GM23338 (cell line): Measurements from ENCODE around the gene RNF8. TPM values are rescaled to one million over a fixed set of nuclear protein-coding genes. Genes with fewer than 3 reads are reported as not detected.

Experiments used
- ATAC-seq: fragments of 200-7000 bp; cut with Tn5 transposase; 3 replicates; pipeline ENCODE4 v1.9.1; 2020
- DNase-seq: peaks from one replicate; pipeline ENCODE4 v3.0.0-alpha.2; 2015; ENCODE audit warnings: low spot score
- H2AFZ ChIP-seq: fragments of 200-600 bp; sonication (generic); 2 replicates; pipeline ENCODE4 v1.8.0; 2016; ENCODE audit warnings: antibody characterized with exemption, mild to moderate bottlenecking, moderate library complexity
- H3F3A ChIP-seq: fragments of 200-600 bp; sonication (generic); replicated peaks from 2 replicates; pipeline ENCODE4 v1.8.0; 2017; ENCODE audit warnings: antibody characterized with exemption, mixed run types, low read depth
- H3K27ac ChIP-seq: fragments of 200-600 bp; sonication (generic); 2 replicates; pipeline ENCODE4 v1.6.1; 2016; ENCODE audit warnings: low read depth
- H3K27me3 ChIP-seq: fragments of 200-600 bp; sonication (generic); 2 replicates; pipeline ENCODE4 v1.8.0; 2016; ENCODE audit warnings: mild to moderate bottlenecking, mixed run types, moderate library complexity; ENCODE audit not compliant: insufficient read depth
- H3K36me3 ChIP-seq: fragments of 200-600 bp; sonication (generic); 2 replicates; pipeline ENCODE4 v1.8.0; 2016; ENCODE audit warnings: mild to moderate bottlenecking; ENCODE audit not compliant: insufficient read depth
- H3K4me1 ChIP-seq: fragments of 200-600 bp; sonication (generic); 2 replicates; pipeline ENCODE4 v1.8.0; 2016; ENCODE audit warnings: mild to moderate bottlenecking, moderate library complexity; ENCODE audit not compliant: insufficient read depth
- H3K4me2 ChIP-seq: fragments of 200-600 bp; sonication (generic); 2 replicates; pipeline ENCODE4 v1.7.1; 2017; ENCODE audit warnings: mixed run types
- H3K4me3 ChIP-seq: fragments of 200-600 bp; sonication (generic); 2 replicates; pipeline ENCODE4 v1.6.1; 2016; ENCODE audit warnings: mixed run types
- H3K79me2 ChIP-seq: fragments of 200-600 bp; sonication (generic); replicated peaks from 2 replicates; pipeline ENCODE4 v1.8.0; 2017; ENCODE audit warnings: mild to moderate bottlenecking; ENCODE audit not compliant: insufficient read depth
- H3K9me2 ChIP-seq: fragments of 200-600 bp; sonication (generic); 2 replicates; pipeline ENCODE4 v1.8.0; 2017; ENCODE audit not compliant: insufficient read depth
- H4K20me1 ChIP-seq: fragments of 200-600 bp; sonication (generic); replicated peaks from 2 replicates; pipeline ENCODE4 v1.8.0; 2017; ENCODE audit warnings: mild to moderate bottlenecking; ENCODE audit not compliant: insufficient read depth
- H3K27ac Mint-ChIP-seq: 2 replicates; pipeline ENCODE4 v1.8.0; 2020; ENCODE audit warnings: inconsistent platforms, mild to moderate bottlenecking, moderate library complexity, mixed read lengths
- H3K27me3 Mint-ChIP-seq: 3 replicates; pipeline ENCODE4 v1.8.0; 2022; ENCODE audit warnings: low read depth, mild to moderate bottlenecking, moderate library complexity, mixed read lengths, inconsistent platforms; ENCODE audit not compliant: insufficient read depth, poor library complexity
- H3K36me3 Mint-ChIP-seq: 3 replicates; pipeline ENCODE4 v1.8.0; 2021; ENCODE audit warnings: low read depth, mild to moderate bottlenecking, inconsistent platforms, moderate library complexity, mixed read lengths
- H3K4me1 Mint-ChIP-seq: 3 replicates; pipeline ENCODE4 v1.8.0; 2020; ENCODE audit warnings: mild to moderate bottlenecking, inconsistent platforms, mixed read lengths
- H3K4me3 Mint-ChIP-seq: 3 replicates; pipeline ENCODE4 v1.8.0; 2021; ENCODE audit warnings: moderate library complexity, mild to moderate bottlenecking, inconsistent platforms, mixed read lengths
- H3K9me3 Mint-ChIP-seq: 3 replicates; pipeline ENCODE4 v1.8.0; 2020; ENCODE audit warnings: moderate library complexity, mild to moderate bottlenecking, inconsistent platforms, mixed read lengths
- CREB1 ChIP-seq: fragments of 250-450 bp; sonication (Bioruptor Pico); IDR thresholded peaks from 2 replicates; pipeline ENCODE4 v1.5.0; 2020; ENCODE audit warnings: low read depth, mild to moderate bottlenecking, moderate library complexity
- CTCF ChIP-seq, 2 experiments: fragments of 200-600 bp in 1 of 2; sonication (generic) in 1 of 2; conservative IDR thresholded peaks; 2 replicates each; pipeline versions ENCODE4 v1.5.1 to v1.6.1; 2016 to 2017; ENCODE audit warnings: antibody characterized with exemption in 2 of 2, low read depth in 2 of 2, mild to moderate bottlenecking in 2 of 2, moderate library complexity in 1 of 2
- ETS1 ChIP-seq: IDR thresholded peaks from 2 replicates; pipeline ENCODE4 v1.6.1; 2016; ENCODE audit warnings: antibody characterized with exemption
- EZH2 ChIP-seq: fragments of 200-600 bp; sonication (generic); IDR thresholded peaks from one replicate; pipeline ENCODE4 v1.8.0; 2017; ENCODE audit warnings: antibody characterized with exemption, mild to moderate bottlenecking, low read depth; ENCODE audit not compliant: unreplicated experiment
- EZH2phosphoT487 ChIP-seq: fragments of 200-600 bp; sonication (generic); IDR thresholded peaks from one replicate; pipeline ENCODE4 v1.8.1; 2018; ENCODE audit warnings: antibody characterized with exemption; ENCODE audit not compliant: unreplicated experiment
- JUNB ChIP-seq: IDR thresholded peaks from one replicate; pipeline ENCODE4 v1.6.1; 2016; ENCODE audit warnings: antibody characterized with exemption; ENCODE audit not compliant: unreplicated experiment
- NANOG ChIP-seq: IDR thresholded peaks from 2 replicates; pipeline ENCODE4 v1.6.1; 2016; ENCODE audit warnings: antibody characterized with exemption, borderline replicate concordance
- POLR2AphosphoS5 ChIP-seq: IDR thresholded peaks from 2 replicates; pipeline ENCODE4 v1.6.1; 2016; ENCODE audit warnings: antibody characterized with exemption, low read depth
- REST ChIP-seq: IDR thresholded peaks from one replicate; pipeline ENCODE4 v1.6.1; 2018; ENCODE audit warnings: antibody characterized with exemption; ENCODE audit not compliant: unreplicated experiment
- STAT1 ChIP-seq: IDR thresholded peaks from one replicate; pipeline ENCODE4 v1.6.1; 2016; ENCODE audit warnings: antibody characterized with exemption; ENCODE audit not compliant: unreplicated experiment
- ZNF114 ChIP-seq: fragments of 250-450 bp; sonication (Bioruptor Pico); IDR thresholded peaks from 2 replicates; pipeline ENCODE4 v1.5.0; 2020; ENCODE audit warnings: mild to moderate bottlenecking, moderate library complexity
- ZNF331 ChIP-seq: fragments of 250-450 bp; sonication (Bioruptor Pico); IDR thresholded peaks from 2 replicates; pipeline ENCODE4 v1.5.0; 2020; ENCODE audit warnings: low read depth, mild to moderate bottlenecking, moderate library complexity
- polyA plus RNA-seq: library from polyadenylated mRNA; unstranded; fragments of >200 nt; fragmentation: Nextera tagmentation; extraction: Ambion mirVana; gene quantifications from 2 replicates; pipeline ENCODE4 v1.2.1, GENCODE V29; 2016
- total RNA-seq: library from RNA; depleted of rRNA; stranded (reverse); fragments of >200 nt; shearing (Covaris generic); gene quantifications from 2 replicates; pipeline ENCODE4 v1.2.3, GENCODE V29; 2014

The RNF8 gene
- total and polyA plus RNA-seq, 2 experiments from 2014 or later: 41.6 to 55.2 TPM

- Histone ChIP-seq H3K79me2 (no peaks in the 10 kb centered on the region), H3K27me3 (no peaks in the 10 kb centered on the region), H3K9me2 (no peaks in the 10 kb centered on the region), H3K36me3 (peaks cover 3% of the 10 kb centered on the region; the same call in 1 of the 2 replicates), H3K4me2 (no peak overlapping the region), H3K27ac (peak overlapping the region; percentile 26; the same call in 1 of the 2 replicates), H4K20me1 (peaks cover 3% of the 10 kb centered on the region), H3F3A (0 out of 2 replicates have a peak, but pooled peaks cover 4% of the 10 kb centered on the region), H3K4me1 (no peaks in the 10 kb centered on the region), H3K4me3 (no peak overlapping the region), H2AFZ (no peak overlapping the region)
- TF ChIP-seq POLR2AphosphoS5 (no peak), REST (no peak), JUNB (no peak), EZH2 (no peak), ZNF331 (no peak), CREB1 (CRISPR knock-in tag) (no peak), ZNF114 (no peak), ETS1 (no peak), STAT1 (no peak), EZH2phosphoT487 (no peak), NANOG (no peak)
- Mint-ChIP-seq H3K9me3 (no peaks in the 10 kb centered on the region), H3K4me1 (no peaks in the 10 kb centered on the region), H3K27me3 (no peaks in the 10 kb centered on the region), H3K4me3 (no peak overlapping the region), H3K36me3 (peaks cover 7% of the 10 kb centered on the region), H3K27ac (no peak overlapping the region)
- ATAC-seq (no peak), DNase-seq (no peak)
Measured at GRCh38 chr6:37309046-37309445, 44.7 kb upstream of the RNF8 start.

- Histone ChIP-seq H3K27ac (peak overlapping the region; percentile 26; the same call in 1 of the 2 replicates), H3K9me2 (no peaks in the 10 kb centered on the region), H3F3A (0 out of 2 replicates have a peak, but pooled peaks cover 9% of the 10 kb centered on the region), H2AFZ (no peak overlapping the region), H3K4me1 (no peaks in the 10 kb centered on the region), H3K4me3 (no peak overlapping the region), H4K20me1 (peaks cover 3% of the 10 kb centered on the region), H3K36me3 (peaks cover 3% of the 10 kb centered on the region; the same call in 1 of the 2 replicates), H3K4me2 (no peak overlapping the region), H3K79me2 (no peaks in the 10 kb centered on the region), H3K27me3 (no peaks in the 10 kb centered on the region)
- H3K9me3 Mint-ChIP-seq: no peaks in the 10 kb centered on the region
- no peaks in the 10 kb centered on the region for H3K4me1 Mint-ChIP-seq
- no peak overlapping the region for H3K4me3 Mint-ChIP-seq
- H3K27me3 Mint-ChIP-seq: no peaks in the 10 kb centered on the region
- H3K36me3 Mint-ChIP-seq: peaks cover 10% of the 10 kb centered on the region
- DNase-seq (no peak), ATAC-seq (no peak)
- H3K27ac Mint-ChIP-seq: no peak overlapping the region
- TF ChIP-seq ZNF331: no peak
- no peak for TF ChIP-seq CTCF (conservative IDR thresholded peaks at IDR 0.05; ENCODE audit: low read depth in 2 of 2)
- TF ChIP-seq NANOG: no peak
- no peak for TF ChIP-seq ETS1
- no peak for TF ChIP-seq EZH2
- TF ChIP-seq STAT1: no peak
- no peak for TF ChIP-seq EZH2phosphoT487
- no peak for TF ChIP-seq ZNF114
- no peak for TF ChIP-seq CREB1 (CRISPR knock-in tag)
Measured at GRCh38 chr6:37309692-37310091, 44.1 kb upstream of the RNF8 start.
